HG03521 (cell line): ENCODE results near the gene NEBL.

Experiments used
- ATAC-seq: cut with Tn5 transposase; IDR thresholded peaks from one replicate; pipeline ENCODE4 v1.9.1; 2021; ENCODE audit warnings: mild to moderate bottlenecking, moderate library complexity; ENCODE audit not compliant: unreplicated experiment

NEBL gene

DNA sequence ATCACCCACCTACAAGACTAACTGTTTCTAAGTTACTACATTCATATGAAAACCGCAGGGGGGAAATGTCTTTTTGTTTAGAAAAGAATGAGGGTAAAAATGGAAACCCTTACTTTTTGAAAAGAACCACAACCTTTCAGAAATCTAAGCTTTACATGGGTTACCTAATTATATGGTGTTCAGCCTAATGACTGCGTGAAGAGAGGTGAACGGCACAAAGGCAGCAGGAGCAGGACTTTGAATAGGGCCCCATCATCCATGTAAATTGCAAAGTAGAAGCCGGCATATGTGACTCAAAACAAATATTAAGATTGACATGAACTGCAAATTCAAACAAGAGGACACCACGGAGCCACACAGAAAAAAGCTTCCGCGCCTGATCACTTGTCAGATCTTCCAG, 25.1 kb downstream of the NEBL start:
- ATAC-seq: no peak

DNA sequence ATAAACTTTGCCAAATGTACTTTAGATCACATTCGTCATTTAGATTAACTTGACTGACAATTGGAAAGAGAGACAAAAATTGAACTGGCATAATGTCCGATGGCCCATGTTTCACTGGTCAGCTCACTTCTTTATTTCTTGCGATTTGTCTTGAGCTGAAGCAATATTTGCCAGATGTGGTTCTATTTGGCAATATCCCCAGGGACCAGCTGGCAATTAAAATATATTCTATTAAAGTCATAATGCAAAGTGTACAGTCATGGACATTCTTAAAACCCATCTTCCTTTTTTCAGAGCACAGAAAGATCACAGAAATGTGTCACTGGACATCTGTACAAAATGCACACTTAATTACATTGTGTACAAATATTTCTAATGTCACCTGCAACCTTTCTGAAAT, 26.3 kb downstream of the NEBL start:
- no peak for ATAC-seq

DNA sequence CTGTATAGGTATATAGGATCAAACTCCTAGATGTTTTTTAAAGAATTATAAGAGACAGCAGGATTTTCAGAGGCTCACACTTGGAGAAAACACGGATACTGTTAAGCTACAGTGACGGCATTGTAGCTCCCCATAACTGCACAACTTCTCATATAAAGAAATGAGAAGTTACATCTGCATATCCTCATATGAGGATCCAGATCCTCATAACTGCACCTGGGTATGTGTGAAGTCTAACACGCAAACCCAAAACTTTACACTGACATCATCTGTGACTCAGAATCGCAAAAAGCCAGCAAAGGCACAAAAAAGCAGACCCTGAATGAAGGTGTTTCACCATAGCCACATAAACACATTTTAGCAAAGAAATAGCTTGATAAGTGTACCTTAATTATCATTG, 34.1 kb downstream of the NEBL start:
- no peak for ATAC-seq

DNA sequence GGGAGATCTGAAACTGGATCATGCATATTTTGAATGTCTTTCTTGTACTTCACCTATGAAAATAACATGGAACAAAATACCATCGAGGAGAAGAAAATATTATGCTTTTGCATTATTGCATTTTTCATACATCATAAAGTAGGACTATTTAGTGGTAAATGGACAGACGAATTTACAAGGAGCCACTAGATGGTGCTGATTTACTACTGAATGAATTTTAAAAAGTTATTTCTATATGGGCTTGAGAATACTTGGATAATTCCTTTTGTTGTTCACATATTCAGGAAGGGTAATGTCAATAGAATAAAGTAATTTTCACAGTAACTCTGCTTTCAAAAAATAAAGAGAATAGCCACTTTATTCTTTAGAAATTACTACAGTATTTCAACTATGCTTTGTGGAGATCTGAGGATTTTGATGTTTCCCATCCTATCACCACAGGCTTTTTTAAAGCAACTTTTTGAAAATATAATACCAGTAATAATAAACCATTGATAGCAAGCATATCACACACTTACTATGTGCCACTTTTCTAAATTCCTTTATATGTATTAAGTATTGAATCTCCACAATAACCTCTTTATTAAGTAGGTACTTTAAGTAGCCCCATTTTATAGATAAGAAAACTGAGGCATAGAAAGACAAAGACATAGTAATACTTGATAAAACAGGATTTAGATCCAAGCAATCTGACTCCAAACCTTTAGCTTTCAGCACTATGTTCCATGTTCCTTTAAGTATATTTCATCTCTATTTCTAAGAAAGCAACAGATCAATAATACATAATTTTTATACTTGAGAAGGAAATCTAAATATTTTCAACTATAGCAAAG, 38.6 kb downstream of the NEBL start:
- ATAC-seq: no peak

DNA sequence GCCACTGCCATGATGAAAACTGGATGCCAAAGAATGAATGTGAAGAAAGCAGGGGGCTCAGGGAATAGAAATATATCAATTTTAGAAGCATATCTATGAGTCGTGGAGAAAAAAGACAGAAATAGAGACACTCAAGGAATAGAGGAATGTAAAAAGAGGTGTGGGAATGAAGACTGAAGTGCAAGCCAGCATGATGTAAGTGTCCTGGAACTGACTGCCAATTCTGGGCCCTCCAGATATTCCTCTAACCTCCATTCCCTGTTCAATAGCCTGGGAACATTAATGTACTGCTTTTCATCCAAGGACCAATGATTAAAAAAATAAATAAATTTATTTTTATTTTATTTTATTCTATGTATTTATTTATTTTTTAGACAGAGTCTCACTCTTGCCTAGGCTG, 40.6 kb downstream of the NEBL start:
- ATAC-seq: no peak

DNA sequence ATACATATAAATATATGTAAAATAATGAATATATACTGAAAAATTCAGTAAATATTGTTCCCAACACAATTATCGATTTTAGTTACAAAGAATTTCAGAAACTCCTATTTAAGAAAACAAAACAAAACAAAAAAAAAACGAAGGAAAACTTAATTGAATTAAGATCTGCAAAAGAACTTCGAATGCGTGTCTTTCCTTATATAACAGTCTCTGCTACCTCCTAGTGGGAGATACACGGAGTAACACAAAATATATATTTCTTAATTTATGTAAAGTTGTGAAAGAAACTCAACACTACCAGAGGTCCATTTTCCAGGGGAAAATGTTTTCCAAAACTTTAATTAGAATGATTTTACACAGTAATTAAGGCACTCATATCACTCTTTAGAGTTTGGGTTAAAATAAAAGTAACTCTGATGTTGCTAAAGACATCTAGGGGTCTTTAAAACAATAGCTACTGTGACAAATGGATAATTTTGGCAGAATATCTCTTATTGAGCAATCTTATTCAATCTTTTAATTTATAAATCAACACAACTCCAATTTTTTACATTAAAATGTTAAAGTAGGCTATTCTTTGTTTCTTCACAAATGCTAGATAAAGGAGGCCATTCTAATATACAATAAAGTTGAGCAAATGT, 41.6 kb downstream of the NEBL start:
- no peak for ATAC-seq

DNA sequence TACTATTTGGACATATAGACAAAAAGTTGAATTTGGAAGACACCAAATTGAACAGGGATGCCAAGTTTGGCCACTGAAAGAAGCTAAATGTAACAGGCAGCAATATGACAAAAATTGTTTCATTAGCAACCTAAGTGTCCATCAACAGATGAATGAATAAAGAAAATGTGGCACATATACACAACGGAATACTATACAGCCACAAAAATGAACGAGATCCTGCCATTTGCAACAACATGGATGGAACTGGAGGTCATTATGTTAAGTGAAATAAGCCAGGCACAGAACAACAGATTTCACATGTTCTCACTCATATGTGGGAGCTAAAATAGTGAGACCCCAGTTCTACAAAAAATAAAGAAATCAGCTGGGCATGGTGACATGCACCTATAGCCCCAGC, 43.8 kb downstream of the NEBL start:
- ATAC-seq: no peak

DNA sequence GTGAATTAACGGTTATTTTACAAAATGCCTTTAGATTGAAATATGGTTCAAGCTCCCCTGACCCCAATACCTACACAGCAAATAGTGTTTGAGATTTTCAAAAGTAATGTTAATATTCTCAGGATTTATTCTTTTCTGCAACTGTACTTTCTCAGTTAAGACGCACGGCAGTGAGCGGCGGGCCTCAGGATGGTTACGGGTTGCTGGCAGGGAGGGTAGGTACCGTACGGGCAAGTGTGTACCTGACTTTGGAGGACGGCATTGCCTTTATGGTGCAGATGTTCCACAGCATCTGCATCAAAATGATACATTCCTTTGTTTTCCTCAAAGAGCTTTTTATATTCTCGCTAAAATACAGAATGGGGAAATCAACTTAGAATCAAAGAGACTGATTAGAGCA, 44.8 kb downstream of the NEBL start:
- ATAC-seq: no peak

DNA sequence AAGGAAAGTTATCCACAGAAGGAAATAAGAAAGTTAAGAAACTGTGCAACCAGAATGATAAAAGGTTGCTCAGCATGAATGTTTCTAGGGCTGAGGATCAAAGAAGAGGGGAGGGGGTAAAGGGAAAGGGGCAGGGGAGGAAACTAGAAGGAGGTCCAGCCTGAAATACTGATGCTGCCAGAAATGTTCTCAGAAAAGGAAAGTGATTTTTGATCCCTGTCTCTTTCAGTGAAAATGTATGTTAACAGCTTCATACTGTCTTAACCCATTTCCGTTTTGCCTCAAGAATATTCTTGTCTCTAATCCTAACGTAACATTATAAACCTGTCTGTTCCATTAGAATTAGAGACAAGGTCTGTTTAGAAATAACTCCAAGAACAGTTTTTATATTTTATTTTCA, 49.6 kb downstream of the NEBL start:
- no peak for ATAC-seq

DNA sequence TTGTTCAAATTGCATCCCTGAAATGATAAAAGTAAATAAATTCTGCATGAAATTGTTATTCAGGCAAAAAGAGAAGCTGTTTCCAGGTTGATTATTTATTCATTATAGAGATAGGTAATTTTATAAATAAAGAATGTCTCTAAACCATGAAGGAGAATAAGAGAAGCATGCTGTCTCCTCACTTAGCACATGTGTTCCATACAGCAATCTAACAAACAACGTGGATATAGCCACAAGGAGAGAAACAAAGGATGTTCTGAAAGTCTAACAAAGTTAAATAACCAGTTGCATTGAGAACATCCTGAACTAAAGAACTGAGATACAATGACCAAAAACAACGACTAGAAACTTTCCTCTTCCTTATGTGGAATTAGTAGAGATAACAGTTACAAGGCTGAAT, 50.8 kb downstream of the NEBL start:
- ATAC-seq: no peak

DNA sequence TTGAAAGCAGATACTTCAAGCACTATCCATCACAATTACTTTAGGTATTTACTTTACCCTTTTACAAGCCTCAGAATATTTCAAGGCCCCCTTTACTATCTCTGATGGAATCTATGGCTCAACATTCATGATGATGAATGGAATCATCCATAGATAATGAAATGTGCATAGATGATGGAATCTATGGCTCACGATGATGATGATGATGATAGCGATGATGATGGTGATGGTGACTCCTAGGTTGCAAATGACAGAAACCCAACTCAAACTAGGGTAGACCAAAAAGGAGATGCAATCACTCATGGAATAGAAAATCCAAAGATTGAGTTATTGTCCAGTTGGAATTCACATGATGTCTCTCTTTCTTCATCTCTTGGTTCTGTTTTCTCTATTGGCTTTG, 55.7 kb downstream of the NEBL start:
- ATAC-seq: no peak

DNA sequence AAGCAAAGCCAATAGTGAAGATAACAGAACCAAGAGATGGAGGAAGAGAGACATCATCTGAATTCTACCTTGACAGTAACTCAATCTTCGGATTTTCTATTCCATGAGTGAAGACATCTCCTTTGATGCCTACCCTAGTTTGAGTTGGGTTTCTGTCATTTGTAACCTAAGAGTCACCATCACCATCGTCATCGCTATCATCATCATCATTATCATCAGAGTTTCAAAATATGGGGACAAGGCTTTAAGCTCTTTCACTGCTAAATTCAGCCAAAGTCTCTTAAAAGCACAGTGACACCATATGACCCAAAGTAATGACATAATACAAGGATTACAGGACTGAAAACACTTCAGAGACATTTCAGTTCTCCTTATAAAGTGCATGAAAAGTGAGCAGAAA, 57.2 kb downstream of the NEBL start:
- no peak for ATAC-seq

DNA sequence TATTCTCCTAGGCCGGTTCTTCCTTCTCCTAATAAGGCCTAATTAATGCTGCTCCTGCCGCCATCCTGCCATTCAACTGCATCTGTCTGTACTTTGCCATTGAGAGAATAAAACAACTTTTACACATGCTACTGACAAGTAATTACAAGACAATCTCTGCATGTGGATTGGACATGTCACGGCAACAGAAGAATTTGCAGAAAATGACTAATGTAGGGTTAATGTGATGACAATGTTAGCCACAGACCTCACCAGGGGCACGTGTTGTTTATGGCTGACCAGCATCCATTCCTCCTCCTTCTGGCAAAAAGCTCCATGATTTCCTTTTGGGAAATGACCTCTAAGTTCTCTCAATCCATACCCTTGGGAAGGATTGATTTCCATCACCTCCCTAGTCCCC, 58.0 kb downstream of the NEBL start:
- no peak for ATAC-seq

DNA sequence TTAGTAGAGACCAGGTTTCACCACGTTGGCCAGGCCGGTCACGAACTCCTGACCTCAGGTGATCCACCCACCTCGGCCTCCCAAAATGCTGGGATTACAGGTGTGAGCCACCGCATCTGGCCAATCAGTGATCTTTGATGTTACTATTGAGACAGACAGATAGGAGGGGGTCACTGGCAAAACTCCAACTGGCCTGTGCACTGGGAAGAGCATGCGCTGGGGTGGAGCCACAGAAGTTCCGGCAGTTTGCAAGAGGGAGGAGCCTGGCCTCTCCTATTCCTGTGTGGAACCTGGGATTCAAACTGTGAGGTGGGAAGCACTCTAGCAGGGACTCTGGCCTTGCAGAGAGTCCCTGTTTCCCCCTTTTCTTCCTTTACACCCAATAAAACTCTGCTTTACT, 60.7 kb downstream of the NEBL start:
- no peak for ATAC-seq

DNA sequence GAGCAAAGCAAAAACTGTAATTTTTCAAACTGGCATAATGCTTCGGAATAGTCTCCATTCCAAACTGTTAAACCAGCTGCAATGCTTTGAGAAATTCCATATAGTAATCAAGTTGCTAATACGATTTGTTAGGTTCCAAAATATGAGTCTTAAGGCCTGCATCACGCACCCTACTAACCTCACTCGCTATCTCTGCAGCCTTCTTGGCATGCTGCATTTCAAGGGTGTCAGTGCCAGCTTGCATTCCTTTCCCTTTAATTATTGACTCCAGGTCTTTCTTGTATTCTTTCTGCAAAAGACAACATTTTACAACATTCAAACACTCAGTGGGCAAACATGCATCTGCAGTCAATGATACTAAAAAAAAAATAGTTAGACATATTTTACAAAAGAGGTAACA, 61.8 kb downstream of the NEBL start:
- no peak for ATAC-seq

DNA sequence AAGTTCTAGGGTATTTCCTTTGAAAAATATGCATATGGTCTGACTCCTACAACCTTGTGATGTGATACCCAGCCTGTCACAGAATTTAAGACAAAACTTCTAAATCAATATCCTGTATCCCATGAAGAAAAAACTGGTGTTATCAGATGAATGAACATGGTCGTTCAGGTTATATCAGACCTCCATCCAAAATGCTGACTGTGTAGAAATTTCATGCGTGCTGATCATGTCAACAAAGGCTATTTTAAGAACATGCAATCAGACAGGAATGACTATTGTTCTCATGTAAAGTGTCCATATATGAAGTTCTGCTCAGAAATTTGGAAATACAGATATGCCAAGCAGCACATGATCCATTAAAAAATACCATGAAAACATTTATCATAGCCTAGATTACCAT, 62.3 kb downstream of the NEBL start:
- no peak for ATAC-seq

DNA sequence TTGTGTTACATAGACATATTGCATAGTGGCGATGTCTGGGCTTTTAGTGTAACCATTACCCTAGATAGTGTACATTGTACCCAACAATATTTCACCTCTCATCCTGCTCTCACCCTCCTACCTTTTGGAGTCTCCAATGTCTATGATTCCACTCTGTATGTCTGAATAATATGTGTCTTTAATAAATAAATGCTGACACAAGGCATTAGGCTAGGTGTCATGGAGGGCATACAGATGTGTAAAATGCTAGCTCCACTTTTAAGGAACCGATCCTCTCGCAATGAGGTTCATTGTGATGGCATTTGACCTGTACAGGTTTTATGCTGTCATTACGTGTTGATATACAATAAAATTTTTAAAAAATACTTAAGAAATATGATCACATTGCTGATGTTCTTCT, 74.3 kb downstream of the NEBL start:
- no peak for ATAC-seq

DNA sequence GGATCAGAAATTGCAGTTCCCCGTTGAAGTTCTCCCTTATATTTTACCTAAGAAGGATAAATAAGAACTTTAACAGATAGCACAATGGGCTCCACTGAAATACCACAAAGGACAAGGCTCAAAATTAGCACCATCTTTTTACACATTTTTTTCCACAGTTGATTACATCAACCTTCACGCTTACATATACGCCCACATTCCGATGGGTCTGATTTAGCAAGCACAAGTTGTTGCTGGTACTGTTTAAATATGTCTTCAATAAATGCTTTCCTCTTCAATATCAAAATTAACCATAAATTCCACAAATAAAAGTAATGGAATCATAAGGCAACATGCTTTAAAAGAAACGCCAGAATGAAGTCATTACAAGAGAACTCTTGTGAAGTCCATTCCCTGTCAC, 79.5 kb downstream of the NEBL start:
- no peak for ATAC-seq

DNA sequence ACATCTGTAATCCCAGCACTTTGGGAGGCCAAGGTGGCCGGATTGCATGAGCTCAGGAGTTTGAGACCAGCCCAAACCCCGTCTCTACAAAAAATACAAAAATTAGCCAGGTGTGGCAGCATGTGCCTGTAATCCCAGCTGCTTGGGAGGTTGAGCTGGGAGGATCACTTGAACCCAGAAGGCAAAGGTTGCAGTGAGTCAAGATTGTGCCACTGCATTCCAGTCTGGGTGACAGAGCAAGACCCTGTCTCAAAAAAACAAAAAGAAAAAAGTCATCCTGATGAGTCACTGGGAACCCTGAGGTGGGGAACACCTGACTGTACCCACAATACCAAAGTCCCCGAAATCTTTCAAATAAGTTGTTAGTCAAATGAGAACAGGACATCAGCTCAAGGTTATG, 80.0 kb downstream of the NEBL start:
- ATAC-seq: no peak

DNA sequence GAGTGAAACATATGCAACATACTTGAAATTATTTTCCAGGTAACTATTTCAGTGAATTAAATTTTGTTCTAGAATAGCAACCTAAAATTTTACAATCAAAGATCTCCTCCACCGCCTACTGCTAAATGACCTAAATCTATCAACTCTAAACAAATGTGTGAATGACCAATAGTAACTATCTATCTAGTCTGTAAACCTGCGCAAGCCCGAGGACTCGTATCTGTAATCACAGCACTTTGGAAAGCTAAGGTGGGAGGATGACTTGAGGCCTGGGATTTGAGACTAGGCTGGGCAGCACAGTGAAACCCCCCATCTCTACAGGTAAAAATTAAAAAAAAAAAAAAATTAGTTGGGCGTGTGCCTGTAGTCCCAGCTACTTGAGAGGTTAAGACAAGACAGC, 83.0 kb downstream of the NEBL start:
- ATAC-seq: no peak

DNA sequence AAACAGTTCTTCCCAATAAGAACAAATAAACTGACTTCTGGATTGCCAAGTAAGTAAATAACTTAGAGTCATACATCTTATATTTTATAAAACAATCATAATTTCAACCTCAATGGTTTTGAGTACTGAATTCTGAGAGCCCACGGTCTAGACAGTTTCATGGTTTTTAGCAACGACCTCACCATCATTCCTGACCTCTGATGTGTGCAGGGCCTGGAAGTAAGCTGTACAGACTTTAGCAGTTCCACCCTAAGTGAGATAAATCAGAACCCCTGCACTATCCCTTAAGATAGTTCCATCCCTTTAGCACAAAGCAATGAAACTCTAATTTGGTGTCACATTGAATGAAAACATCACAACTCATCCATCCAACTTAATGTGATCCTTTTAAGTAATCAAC, 86.0 kb downstream of the NEBL start:
- ATAC-seq: no peak

DNA sequence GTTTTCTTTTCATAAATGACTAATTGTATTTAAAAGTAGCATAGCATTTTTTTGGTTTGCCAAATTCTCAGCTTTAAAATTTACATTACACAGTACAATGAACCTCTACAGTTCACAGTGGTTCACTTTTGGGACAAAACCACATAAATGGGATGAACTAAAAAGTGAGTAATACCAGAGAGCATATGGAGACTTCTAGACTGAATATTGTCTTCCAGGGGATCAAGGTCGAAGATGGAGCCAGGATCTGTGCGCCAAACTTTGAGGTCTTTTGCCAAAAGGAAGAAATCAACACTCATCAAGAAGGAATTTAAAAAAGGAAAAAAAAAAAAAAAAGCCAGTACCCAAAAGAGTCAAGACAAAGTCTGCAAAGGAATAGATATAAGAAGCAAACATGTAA, 87.5 kb downstream of the NEBL start:
- no peak for ATAC-seq

DNA sequence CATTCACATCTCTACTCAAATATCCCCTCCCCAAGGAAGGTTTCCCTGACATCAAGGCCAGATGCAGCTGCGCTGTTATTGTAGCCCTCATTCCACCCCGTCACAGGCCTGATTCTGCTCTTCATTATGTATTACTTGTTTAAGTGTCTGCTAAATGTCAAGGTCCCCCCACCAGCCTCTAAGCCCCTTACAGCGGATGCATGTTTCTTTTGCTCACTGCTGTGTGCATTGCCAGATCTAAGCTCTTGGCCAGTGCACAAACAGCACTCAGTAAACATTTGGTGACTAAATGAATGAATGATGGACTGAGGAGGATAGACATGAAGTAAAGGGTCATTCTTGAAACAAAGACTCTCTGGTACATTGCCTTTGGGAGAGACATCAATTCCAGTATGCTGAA, 90.6 kb downstream of the NEBL start:
- no peak for ATAC-seq
